Endothelial cell (in vitro differentiated cells): ENCODE data around the gene RNU1-1. TPM values are rescaled to one million over a fixed set of nuclear protein-coding genes. Genes with fewer than 3 reads are reported as not detected.
"Not testable (repeated sequence)": the region's sequence is repeated elsewhere in the genome, so short reads cannot be mapped to it uniquely, and the experiment has no call there.

Experiments
- DNase-seq: peaks from one replicate; pipeline ENCODE4 v3.0.0; 2021; ENCODE audit warnings: low spot score
- H3K27ac Mint-ChIP-seq: one replicate; pipeline ENCODE4 v1.8.0; 2021; ENCODE audit warnings: mixed read lengths, inconsistent platforms; ENCODE audit not compliant: unreplicated experiment
- H3K27me3 Mint-ChIP-seq: one replicate; pipeline ENCODE4 v1.8.0; 2021; ENCODE audit warnings: mild to moderate bottlenecking, moderate library complexity, mixed read lengths, inconsistent platforms; ENCODE audit not compliant: unreplicated experiment
- H3K36me3 Mint-ChIP-seq: one replicate; pipeline ENCODE4 v1.8.0; 2021; ENCODE audit warnings: mild to moderate bottlenecking, low read depth, mixed read lengths, inconsistent platforms; ENCODE audit not compliant: unreplicated experiment
- H3K4me1 Mint-ChIP-seq: one replicate; pipeline ENCODE4 v1.8.0; 2021; ENCODE audit warnings: mild to moderate bottlenecking, mixed read lengths, inconsistent platforms; ENCODE audit not compliant: unreplicated experiment
- H3K4me3 Mint-ChIP-seq: one replicate; pipeline ENCODE4 v1.8.0; 2021; ENCODE audit warnings: mild to moderate bottlenecking, mixed read lengths, inconsistent platforms; ENCODE audit not compliant: unreplicated experiment
- H3K9me3 Mint-ChIP-seq: one replicate; pipeline ENCODE4 v1.8.0; 2021; ENCODE audit warnings: mixed read lengths, inconsistent platforms; ENCODE audit not compliant: unreplicated experiment
- total RNA-seq: library from RNA; stranded (reverse); fragmentation: NEBNext Ultra II Directional; extraction: Animal tissue kit (Norgen Biotek cat#: 25700); gene quantifications from one replicate; pipeline ENCODE4 v1.2.1, GENCODE V29; 2021; ENCODE audit not compliant: unreplicated experiment

The RNU1-1 gene
- total RNA-seq, 1 donor from 2014 or later, result 3,428 TPM

DNA sequence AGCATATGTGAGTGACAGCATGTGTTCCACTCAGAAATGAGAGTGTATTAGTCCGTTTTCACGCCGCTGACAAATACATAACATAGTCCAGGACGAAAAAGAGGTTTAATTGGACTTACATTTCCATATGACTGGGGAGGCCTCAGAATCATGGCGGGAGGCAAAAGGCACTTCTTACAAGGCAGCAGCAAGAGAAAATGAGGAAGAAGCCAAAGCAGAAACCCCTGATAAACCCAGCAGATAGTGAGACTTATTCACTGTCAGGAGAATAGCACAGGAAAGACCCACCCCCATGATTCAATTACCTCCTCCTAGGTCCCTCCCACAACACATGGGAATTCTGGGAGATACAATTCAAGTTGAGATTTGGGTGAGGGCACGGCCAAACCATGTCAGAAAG, 23.4 kb upstream of the RNU1-1 start:
- not testable (repeated sequence) for H3K4me1 Mint-ChIP-seq, H3K27me3 Mint-ChIP-seq, H3K9me3 Mint-ChIP-seq, H3K4me3 Mint-ChIP-seq, H3K27ac Mint-ChIP-seq, DNase-seq, H3K36me3 Mint-ChIP-seq

DNA sequence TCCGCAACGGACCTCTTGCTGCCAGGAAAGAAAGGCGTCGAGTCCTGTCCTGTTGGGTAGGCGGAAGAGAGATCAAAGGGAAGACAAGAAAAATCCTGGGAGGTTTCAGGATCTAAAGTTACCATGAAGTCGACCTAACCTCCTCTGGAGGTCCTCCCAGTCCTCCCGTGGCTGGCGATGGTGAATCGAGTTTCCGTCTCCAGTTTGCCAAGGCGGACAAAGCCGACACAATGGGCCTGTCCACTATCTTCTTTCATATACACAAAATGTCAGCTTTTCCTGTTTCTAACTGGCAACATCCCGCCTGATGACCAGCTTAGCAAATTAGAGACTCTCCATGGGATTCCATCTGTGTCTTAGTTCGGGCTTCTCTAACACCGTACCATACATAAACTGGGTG, 22.7 kb upstream of the RNU1-1 start:
- not testable (repeated sequence) for H3K9me3 Mint-ChIP-seq, H3K4me1 Mint-ChIP-seq, DNase-seq, H3K36me3 Mint-ChIP-seq, H3K27ac Mint-ChIP-seq, H3K4me3 Mint-ChIP-seq, H3K27me3 Mint-ChIP-seq

DNA sequence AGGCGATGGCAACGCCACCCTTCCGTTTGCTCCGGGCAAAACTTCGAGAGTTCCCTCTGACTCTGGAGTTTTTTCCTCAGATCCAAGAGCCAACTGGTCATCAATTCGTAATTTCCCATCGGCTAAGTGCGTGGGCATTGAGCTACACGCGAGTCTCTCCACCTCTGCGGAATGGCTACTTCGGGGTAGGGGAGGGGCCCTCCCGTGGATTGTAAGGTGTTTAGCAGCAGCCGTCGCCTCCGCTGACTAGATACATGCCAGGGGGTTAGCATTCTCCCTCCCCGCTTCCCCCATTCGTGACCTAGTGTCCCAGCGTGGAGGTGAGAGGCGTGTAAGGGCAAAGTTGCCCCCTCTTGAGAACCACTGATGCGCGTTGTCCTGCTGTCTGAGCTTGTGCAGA, 21.8 kb upstream of the RNU1-1 start:
- not testable (repeated sequence) for DNase-seq, H3K36me3 Mint-ChIP-seq, H3K27me3 Mint-ChIP-seq, H3K9me3 Mint-ChIP-seq, H3K4me3 Mint-ChIP-seq, H3K27ac Mint-ChIP-seq, H3K4me1 Mint-ChIP-seq

DNA sequence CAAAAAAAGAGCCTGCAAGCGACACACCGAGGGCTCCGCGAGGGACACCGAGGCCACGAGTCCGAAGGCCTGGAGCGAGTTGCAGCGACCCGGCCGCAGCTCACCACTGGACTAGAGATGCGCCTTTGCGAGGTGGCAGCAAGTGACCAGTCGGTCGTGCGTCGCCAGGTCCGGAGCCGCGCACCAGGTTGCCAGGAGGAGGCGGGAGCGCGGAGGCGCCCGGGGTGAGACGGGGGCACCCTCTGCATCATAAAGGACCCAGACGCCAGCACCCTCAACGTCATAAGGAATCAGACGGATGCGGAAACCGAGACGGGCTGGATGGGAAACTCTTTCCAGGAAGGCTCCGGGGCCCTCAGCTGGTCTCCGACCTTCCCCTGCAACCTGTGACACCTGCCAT, 21.4 kb upstream of the RNU1-1 start:
- not testable (repeated sequence) for H3K27me3 Mint-ChIP-seq, H3K4me1 Mint-ChIP-seq, H3K36me3 Mint-ChIP-seq, H3K27ac Mint-ChIP-seq, H3K9me3 Mint-ChIP-seq
- DNase-seq, result peak; percentile 37
- H3K4me3 Mint-ChIP-seq, result peak overlapping the region; percentile 78

DNA sequence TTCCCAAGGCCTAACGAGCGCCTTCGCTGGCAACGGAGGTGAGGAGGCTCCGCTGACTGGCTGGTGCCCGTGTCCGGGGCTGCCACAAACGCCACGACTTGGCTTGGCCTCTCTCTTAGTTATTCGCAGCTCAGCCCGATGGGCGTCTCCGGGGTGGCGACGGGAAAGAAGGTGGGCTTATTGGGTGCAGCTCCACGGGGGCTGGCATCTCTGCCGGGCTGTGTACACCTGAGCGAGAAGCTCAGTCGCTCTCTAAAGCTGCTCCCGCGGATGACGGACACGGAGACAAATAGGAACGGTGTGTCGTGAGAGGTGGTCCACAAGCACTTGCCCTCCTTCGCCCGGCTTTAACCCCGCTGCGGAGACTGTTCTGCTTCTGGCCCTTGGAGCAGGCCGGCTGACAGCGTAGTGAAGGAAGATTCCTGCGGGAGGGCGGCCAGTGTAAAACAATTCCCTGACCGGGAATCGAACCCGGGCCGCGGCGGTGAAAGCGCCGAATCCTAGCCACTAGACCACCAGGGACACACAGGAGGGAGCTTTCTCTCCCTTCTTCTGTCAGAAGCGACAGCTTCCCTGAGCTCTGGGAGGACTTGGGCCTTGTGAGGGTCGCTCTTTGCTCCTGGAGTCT, 20.9 kb upstream of the RNU1-1 start:
- H3K9me3 Mint-ChIP-seq, result not testable (repeated sequence)

DNA sequence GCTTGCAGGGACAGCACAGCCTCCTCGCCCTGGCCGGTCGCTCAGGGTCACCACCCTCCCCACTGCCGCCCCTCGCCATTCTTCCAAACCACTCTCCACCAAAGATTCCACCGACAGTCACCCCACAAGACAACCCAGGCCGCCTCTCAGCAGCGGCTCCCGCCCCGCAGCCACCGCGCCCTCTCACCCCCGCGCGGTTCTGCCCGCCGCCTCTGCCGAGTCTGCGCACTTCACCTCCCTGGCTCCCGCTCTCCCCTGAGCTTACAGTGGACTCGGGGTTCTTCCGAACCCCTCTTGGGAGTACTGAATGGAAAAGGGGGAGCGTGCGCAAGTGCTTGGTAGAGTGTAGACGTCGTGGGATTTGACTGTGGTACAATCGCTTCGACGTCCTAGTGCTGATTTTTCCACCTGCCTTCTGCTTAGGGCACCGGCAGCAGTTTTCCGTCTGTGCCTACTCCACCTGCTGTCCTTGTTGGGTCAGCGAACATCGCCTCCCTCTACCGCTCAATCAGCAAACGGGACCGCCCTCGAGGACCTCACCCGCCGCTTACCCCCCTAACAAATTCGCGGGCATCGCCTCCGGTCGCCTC, 20.2 kb upstream of the RNU1-1 start:
- not testable (repeated sequence) for H3K36me3 Mint-ChIP-seq, H3K27ac Mint-ChIP-seq, H3K27me3 Mint-ChIP-seq, H3K9me3 Mint-ChIP-seq, H3K4me3 Mint-ChIP-seq, H3K4me1 Mint-ChIP-seq, DNase-seq

More for the DNA sequence above, 20.9 kb upstream of the RNU1-1 start:
- not testable (repeated sequence) for H3K27me3 Mint-ChIP-seq, H3K27ac Mint-ChIP-seq, H3K4me1 Mint-ChIP-seq, H3K36me3 Mint-ChIP-seq
- DNase-seq, result peak; percentile 88
- peak overlapping the region; percentile 82 for H3K4me3 Mint-ChIP-seq

GRCh38 chr1:16532235-16532991, 18.3 kb upstream of the RNU1-1 start:
- H3K9me3 Mint-ChIP-seq, H3K4me3 Mint-ChIP-seq, H3K27ac Mint-ChIP-seq, H3K4me1 Mint-ChIP-seq, H3K27me3 Mint-ChIP-seq, H3K36me3 Mint-ChIP-seq: not testable (repeated sequence)
- peak; percentile 60 for DNase-seq

DNA sequence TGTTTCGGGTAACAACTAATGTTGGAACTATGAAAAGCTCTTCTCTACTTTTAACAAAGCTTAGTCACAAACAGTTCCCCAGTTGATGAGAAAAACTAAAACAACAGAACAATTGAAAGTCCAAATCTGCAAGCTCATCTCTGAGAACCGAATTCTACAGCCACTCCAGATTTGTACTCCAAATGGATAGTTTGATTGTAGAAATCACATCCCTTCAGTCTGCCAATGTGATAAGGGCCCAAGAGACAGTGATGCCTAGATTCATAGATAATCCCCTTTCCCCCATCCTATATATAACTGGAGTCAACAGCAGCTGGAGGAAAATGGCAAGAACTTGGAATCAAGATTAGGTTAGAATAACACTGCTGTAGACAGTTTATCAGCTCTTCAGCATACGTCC, 14.3 kb upstream of the RNU1-1 start:
- DNase-seq, H3K9me3 Mint-ChIP-seq, H3K4me1 Mint-ChIP-seq, H3K27me3 Mint-ChIP-seq, H3K36me3 Mint-ChIP-seq, H3K4me3 Mint-ChIP-seq, H3K27ac Mint-ChIP-seq: not testable (repeated sequence)

GRCh38 chr1:16525769-16526168, 11.7 kb upstream of the RNU1-1 start:
- not testable (repeated sequence) for H3K9me3 Mint-ChIP-seq, H3K36me3 Mint-ChIP-seq, H3K4me3 Mint-ChIP-seq, H3K4me1 Mint-ChIP-seq, H3K27ac Mint-ChIP-seq, H3K27me3 Mint-ChIP-seq, DNase-seq

GRCh38 chr1:16521679-16522078, 7.6 kb upstream of the RNU1-1 start:
- not testable (repeated sequence) for H3K4me1 Mint-ChIP-seq, H3K27ac Mint-ChIP-seq, H3K4me3 Mint-ChIP-seq, DNase-seq, H3K36me3 Mint-ChIP-seq, H3K9me3 Mint-ChIP-seq, H3K27me3 Mint-ChIP-seq
